BE2C (cell line): Measurements from ENCODE around the gene APLP1.

Source experiments
- DNase-seq: peaks from one replicate; pipeline ENCODE4 v3.0.0-alpha.2; 2020
- H3K27me3 ChIP-seq: fragments of 250-450 bp; sonication (Bioruptor Pico); 2 replicates; pipeline ENCODE4 v1.5.1; 2020; ENCODE audit warnings: mild to moderate bottlenecking
- H3K36me3 ChIP-seq: fragments of 250-450 bp; sonication (Bioruptor Pico); 2 replicates; pipeline ENCODE4 v1.5.1; 2020; ENCODE audit warnings: mild to moderate bottlenecking
- H3K4me1 ChIP-seq: fragments of 250-450 bp; sonication (Bioruptor Pico); 2 replicates; pipeline ENCODE4 v1.5.1; 2020
- H3K4me3 ChIP-seq: 2 replicates; pipeline ENCODE4 v1.5.1; 2011; ENCODE audit warnings: low read depth, low read length
- H3K9me3 ChIP-seq: fragments of 250-450 bp; sonication (Bioruptor Pico); 2 replicates; pipeline ENCODE4 v1.5.1; 2020
- TF ChIP-seq, protein P1 (sequence below): IDR thresholded peaks from 2 replicates; pipeline ENCODE4 v1.5.1; 2012; ENCODE audit warnings: mild to moderate bottlenecking, low read depth, low read length

Gene APLP1

DNA sequence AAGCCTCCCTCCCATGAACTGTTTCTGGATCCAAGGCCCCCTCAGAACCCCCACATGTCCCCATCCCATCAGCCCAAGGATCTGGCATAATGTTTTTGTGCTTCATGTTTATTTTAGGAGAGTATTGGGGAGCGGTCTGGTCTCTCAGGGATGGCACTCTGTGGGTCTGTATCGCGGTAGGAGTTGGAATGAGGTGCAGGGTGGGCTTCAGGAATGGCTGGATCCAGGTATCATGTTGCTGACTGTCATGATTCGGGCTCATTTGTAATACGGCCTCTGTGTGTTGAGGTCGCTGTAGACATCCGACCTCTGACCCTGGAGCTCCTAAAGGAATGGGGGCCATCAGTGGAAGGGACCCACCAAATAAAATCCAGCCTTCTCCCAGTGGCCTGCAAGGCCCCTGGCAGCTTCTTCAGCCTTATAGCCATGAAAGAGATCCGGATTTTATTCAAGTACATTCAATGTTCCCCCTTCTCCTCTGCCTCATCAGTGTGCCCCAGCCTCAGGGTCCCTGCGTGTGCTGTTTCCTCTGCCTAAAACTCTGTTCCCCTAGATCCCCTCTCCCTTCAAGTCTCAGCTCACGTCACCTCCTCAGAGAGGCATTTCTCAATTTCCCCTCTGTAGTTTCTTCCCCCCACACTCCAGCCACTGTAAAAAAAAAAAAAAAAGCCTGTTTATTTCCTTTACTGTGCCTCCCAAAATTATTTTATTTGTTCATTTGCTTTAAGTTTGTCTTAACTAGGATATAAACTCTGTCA is 36.1 kb downstream of the APLP1 start:
- no peak for DNase-seq
- no peak overlapping the region for H3K4me3 ChIP-seq
- no peaks in the 10 kb centered on the region for H3K36me3 ChIP-seq
- peaks cover 5% of the 10 kb centered on the region; the same call in 1 of the 2 replicates for H3K4me1 ChIP-seq
- TF ChIP-seq, protein P1, sequence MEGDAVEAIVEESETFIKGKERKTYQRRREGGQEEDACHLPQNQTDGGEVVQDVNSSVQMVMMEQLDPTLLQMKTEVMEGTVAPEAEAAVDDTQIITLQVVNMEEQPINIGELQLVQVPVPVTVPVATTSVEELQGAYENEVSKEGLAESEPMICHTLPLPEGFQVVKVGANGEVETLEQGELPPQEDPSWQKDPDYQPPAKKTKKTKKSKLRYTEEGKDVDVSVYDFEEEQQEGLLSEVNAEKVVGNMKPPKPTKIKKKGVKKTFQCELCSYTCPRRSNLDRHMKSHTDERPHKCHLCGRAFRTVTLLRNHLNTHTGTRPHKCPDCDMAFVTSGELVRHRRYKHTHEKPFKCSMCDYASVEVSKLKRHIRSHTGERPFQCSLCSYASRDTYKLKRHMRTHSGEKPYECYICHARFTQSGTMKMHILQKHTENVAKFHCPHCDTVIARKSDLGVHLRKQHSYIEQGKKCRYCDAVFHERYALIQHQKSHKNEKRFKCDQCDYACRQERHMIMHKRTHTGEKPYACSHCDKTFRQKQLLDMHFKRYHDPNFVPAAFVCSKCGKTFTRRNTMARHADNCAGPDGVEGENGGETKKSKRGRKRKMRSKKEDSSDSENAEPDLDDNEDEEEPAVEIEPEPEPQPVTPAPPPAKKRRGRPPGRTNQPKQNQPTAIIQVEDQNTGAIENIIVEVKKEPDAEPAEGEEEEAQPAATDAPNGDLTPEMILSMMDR = no peak
- no peaks in the 10 kb centered on the region for H3K27me3 ChIP-seq
- H3K9me3 ChIP-seq = no peaks in the 10 kb centered on the region

DNA sequence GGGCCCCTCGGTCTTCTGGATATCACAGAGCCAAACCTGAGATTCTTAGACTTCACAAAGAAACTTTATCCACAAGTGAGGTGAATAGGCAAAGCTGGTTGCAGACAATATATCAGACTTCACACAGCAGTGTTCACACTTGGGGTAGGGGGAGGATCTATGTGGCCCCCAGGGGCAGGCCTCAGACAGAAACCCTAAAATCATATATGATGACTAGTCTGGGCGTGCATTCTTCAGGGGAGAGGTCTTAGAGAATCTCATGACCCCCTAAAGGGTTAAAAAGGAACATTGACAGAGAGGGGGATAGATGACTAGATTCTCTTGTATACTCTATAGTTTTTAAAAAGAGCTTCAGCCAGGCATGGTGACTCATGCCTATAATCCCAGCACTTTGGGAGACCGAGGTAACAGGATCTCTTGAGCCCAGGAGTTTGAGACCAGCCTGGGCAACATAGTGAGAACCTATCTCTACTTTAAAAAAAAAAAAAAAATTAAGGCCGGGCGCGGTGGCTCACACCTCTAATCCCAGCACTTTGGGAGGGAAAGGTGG is 36.9 kb downstream of the APLP1 start:
- no peak overlapping the region for H3K4me3 ChIP-seq
- no peaks in the 10 kb centered on the region for H3K27me3 ChIP-seq
- no peak for DNase-seq
- TF ChIP-seq, protein P1 = no peak
- peaks cover 5% of the 10 kb centered on the region; the same call in 1 of the 2 replicates for H3K4me1 ChIP-seq
- H3K36me3 ChIP-seq = no peaks in the 10 kb centered on the region
- no peaks in the 10 kb centered on the region for H3K9me3 ChIP-seq

DNA sequence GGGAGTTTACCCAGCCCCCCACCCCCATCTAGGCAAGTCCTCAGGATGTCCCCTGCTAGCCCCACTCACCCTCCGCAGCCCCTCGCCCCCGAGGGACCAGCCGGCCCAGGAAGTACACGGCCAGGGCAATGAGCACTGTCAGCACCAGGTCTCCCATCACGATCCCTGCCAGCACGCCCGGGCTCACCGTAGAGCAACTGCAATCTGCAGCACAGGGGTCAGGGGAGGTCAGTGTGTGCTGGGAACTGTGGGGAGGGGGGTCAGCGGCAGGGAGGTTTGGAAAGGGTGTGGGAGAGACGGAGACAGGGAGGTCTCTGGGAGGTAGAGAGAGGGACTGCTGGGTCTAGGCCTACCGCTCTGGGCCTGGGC is 39.0 kb downstream of the APLP1 start:
- H3K9me3 ChIP-seq = no peaks in the 10 kb centered on the region
- no peak for DNase-seq

DNA sequence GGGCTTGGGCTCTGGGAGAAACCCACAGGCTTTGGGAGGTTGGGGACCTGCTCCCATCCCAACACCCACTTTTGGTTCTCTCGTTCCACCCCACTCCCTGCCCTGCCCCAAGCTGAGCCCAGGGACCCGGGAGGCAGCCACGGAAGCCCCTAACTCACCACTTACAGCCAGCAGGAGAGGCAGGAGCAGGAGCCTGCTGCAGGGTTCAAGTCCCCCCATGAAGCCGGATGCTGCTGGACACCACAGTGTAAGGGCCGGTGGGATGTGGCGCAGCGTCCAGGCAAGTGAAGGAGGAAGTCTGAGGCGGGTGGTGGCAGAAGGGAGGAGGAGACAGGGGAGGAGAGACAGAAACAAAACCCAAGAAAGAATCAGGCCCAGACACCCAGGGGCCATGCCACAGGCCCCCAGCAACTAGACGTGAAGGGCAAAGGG is 39.7 kb downstream of the APLP1 start, which contains the start of gene TYROBP:
TYROBP (minus strand) TSS at position 286 of the 432 bp plus-strand sequence; CDS start at position 219, 67 bp downstream.
- H3K27me3 ChIP-seq = no peaks in the 10 kb centered on the region
- peaks cover 4% of the 10 kb centered on the region; the same call in 1 of the 2 replicates for H3K4me1 ChIP-seq
- no peak for DNase-seq
- TF ChIP-seq, protein P1 = no peak
- H3K4me3 ChIP-seq = no peak within 1 kb of the TSS
- H3K9me3 ChIP-seq = no peaks in the 10 kb centered on the region
- no peaks in the 10 kb centered on the region for H3K36me3 ChIP-seq

More for the DNA sequence above, 39.0 kb downstream of the APLP1 start:
- Histone ChIP-seq H3K36me3 (no peaks in the 10 kb centered on the region), H3K4me3 (no peak overlapping the region), H3K4me1 (peaks cover 5% of the 10 kb centered on the region; the same call in 1 of the 2 replicates), H3K27me3 (no peaks in the 10 kb centered on the region)
- TF ChIP-seq, protein P1 = no peak

- no peak for DNase-seq
Measured at GRCh38 chr19:35908973-35909683, 40.8 kb downstream of the APLP1 start.

More at GRCh38 chr19:35908973-35909683, 40.8 kb downstream of the APLP1 start:
- Histone ChIP-seq H3K4me1 (no peaks in the 10 kb centered on the region), H3K4me3 (no peak overlapping the region), H3K9me3 (no peaks in the 10 kb centered on the region), H3K27me3 (no peaks in the 10 kb centered on the region), H3K36me3 (no peaks in the 10 kb centered on the region)
- TF ChIP-seq, protein P1 = no peak
